HEK293T (cell line): ENCODE results near the gene ACTL6A.

Experiments
- ARNT ChIP-seq: fragments of 450-650 bp; IDR thresholded peaks from 2 replicates; pipeline ENCODE4 v1.6.1; 2017; ENCODE audit warnings: mild to moderate bottlenecking
- BHLHE40 ChIP-seq: fragments of 450-650 bp; IDR thresholded peaks from 2 replicates; pipeline ENCODE4 v1.6.1; 2016; ENCODE audit warnings: mild to moderate bottlenecking, moderate library complexity, borderline replicate concordance
- CTBP1 ChIP-seq: fragments of 450-650 bp; IDR thresholded peaks from 2 replicates; pipeline ENCODE4 v1.6.1; 2016; ENCODE audit warnings: borderline replicate concordance
- ELF4 ChIP-seq: fragments of 450-650 bp; IDR thresholded peaks from 2 replicates; pipeline ENCODE4 v1.6.1; 2017; ENCODE audit warnings: antibody characterized with exemption
- LEF1 ChIP-seq: fragments of 450-650 bp; IDR thresholded peaks from 2 replicates; pipeline ENCODE4 v1.6.1; 2017; ENCODE audit warnings: mild to moderate bottlenecking, borderline replicate concordance
- NFRKB ChIP-seq: fragments of 450-650 bp; IDR thresholded peaks from 2 replicates; pipeline ENCODE4 v1.6.1; 2016; ENCODE audit warnings: mild to moderate bottlenecking, moderate library complexity
- SP1 ChIP-seq: fragments of 450-650 bp; IDR thresholded peaks from 2 replicates; pipeline ENCODE4 v1.6.1; 2017
- SUZ12 ChIP-seq: fragments of 450-650 bp; IDR thresholded peaks from 2 replicates; pipeline ENCODE4 v1.6.1; 2016; ENCODE audit warnings: mild to moderate bottlenecking
- ZNF384 ChIP-seq: fragments of 450-650 bp; IDR thresholded peaks from 2 replicates; pipeline ENCODE4 v1.6.1; 2016
- TF ChIP-seq, protein P1 (sequence below): fragments of 450-650 bp; IDR thresholded peaks from 2 replicates; pipeline ENCODE4 v1.6.1; 2016

DNA sequence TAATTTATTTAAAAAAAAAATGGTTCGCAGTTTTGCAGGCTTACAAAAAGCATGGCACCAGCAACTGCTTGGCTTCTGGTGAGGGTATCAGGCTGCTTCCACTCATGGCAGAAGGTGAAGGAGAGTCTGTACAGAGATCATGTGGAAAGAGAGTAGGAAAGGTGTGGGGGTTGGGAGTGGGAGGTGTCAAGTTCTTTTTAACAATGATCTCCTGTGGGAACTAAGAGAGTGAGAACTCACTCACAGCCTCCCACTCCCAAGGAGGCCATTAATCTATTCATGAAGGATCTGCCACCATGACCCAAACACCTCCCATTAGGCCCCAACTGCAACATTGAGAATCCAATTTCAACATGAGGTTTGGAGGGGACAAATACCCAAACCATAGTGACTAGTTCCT, 21.1 kb upstream of the ACTL6A start:
- no peak for TF ChIP-seq ZNF384
- TF ChIP-seq ELF4: no peak
- TF ChIP-seq, protein P1, sequence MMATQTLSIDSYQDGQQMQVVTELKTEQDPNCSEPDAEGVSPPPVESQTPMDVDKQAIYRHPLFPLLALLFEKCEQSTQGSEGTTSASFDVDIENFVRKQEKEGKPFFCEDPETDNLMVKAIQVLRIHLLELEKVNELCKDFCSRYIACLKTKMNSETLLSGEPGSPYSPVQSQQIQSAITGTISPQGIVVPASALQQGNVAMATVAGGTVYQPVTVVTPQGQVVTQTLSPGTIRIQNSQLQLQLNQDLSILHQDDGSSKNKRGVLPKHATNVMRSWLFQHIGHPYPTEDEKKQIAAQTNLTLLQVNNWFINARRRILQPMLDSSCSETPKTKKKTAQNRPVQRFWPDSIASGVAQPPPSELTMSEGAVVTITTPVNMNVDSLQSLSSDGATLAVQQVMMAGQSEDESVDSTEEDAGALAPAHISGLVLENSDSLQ: no peak
- no peak for TF ChIP-seq LEF1
- no peak for TF ChIP-seq CTBP1
- no peak for TF ChIP-seq BHLHE40
- no peak for TF ChIP-seq SP1
- no peak for TF ChIP-seq SUZ12
- TF ChIP-seq NFRKB: no peak
- no peak for TF ChIP-seq ARNT
